Trophoblast cell (in vitro differentiated cells and primary cell): ENCODE measurements around the gene EMP2.
"Not testable (repeated sequence)": the region's sequence is repeated elsewhere in the genome, so short reads cannot be mapped to it uniquely, and the experiment has no call there.

Source experiments
- DNase-seq, 2 donors: peaks; one replicate each; pipeline ENCODE4 v3.0.0-alpha.2; 2016
- H2AFZ ChIP-seq: 2 replicates; pipeline ENCODE4 v1.6.1; 2013; ENCODE audit warnings: low read length, moderate library complexity, mild to moderate bottlenecking; ENCODE audit not compliant: insufficient read depth, poor library complexity
- H2AK5ac ChIP-seq: 2 replicates; pipeline ENCODE4 v1.6.1; 2013; ENCODE audit warnings: mild to moderate bottlenecking, low read length
- H2BK120ac ChIP-seq: 2 replicates; pipeline ENCODE4 v1.6.1; 2013; ENCODE audit warnings: low read length, mild to moderate bottlenecking, moderate library complexity; ENCODE audit not compliant: insufficient read depth, poor library complexity
- H2BK12ac ChIP-seq: 2 replicates; pipeline ENCODE4 v1.6.1; 2013; ENCODE audit warnings: mild to moderate bottlenecking, low read length, moderate library complexity
- H2BK5ac ChIP-seq: 2 replicates; pipeline ENCODE4 v1.6.1; 2013; ENCODE audit warnings: low read length, low read depth, moderate library complexity, mild to moderate bottlenecking; ENCODE audit not compliant: poor library complexity
- H3K14ac ChIP-seq: 2 replicates; pipeline ENCODE4 v1.6.1; 2013; ENCODE audit warnings: mild to moderate bottlenecking, low read length
- H3K18ac ChIP-seq: 2 replicates; pipeline ENCODE4 v1.6.1; 2013; ENCODE audit warnings: mild to moderate bottlenecking, low read length
- H3K23ac ChIP-seq: 2 replicates; pipeline ENCODE4 v1.6.1; 2013; ENCODE audit warnings: low read length
- H3K27ac ChIP-seq: 2 replicates; pipeline ENCODE4 v1.5.1; 2013; ENCODE audit warnings: low read depth, mild to moderate bottlenecking, inconsistent platforms, low read length, moderate library complexity
- H3K27me3 ChIP-seq: 2 replicates; pipeline ENCODE4 v1.6.1; 2013; ENCODE audit warnings: inconsistent platforms, mild to moderate bottlenecking, low read length, moderate library complexity; ENCODE audit not compliant: insufficient read depth
- H3K36me3 ChIP-seq, 2 experiments: 1 replicate in 1 of 2; 2 replicates in 1 of 2; pipeline ENCODE4 v1.6.1; 2013; ENCODE audit warnings: low read length in 2 of 2, mild to moderate bottlenecking in 2 of 2, moderate library complexity in 1 of 2; ENCODE audit not compliant: insufficient read depth in 2 of 2, control insufficient read depth in 1 of 2
- H3K4ac ChIP-seq: 2 replicates; pipeline ENCODE4 v1.6.1; 2013; ENCODE audit warnings: low read depth, mild to moderate bottlenecking, low read length, moderate library complexity
- H3K4me1 ChIP-seq, 2 experiments: 1 replicate in 1 of 2; 2 replicates in 1 of 2; pipeline ENCODE4 v1.6.1; 2013; ENCODE audit warnings: low read length in 2 of 2, mild to moderate bottlenecking in 2 of 2, moderate library complexity in 1 of 2; ENCODE audit not compliant: insufficient read depth in 2 of 2, control insufficient read depth in 1 of 2
- H3K4me2 ChIP-seq: 2 replicates; pipeline ENCODE4 v1.6.1; 2013; ENCODE audit warnings: inconsistent platforms, mild to moderate bottlenecking, low read length, moderate library complexity
- H3K4me3 ChIP-seq: 2 replicates; pipeline ENCODE4 v1.5.1; 2013; ENCODE audit warnings: mild to moderate bottlenecking, low read depth, low read length, inconsistent platforms
- H3K79me1 ChIP-seq: one replicate; pipeline ENCODE4 v1.6.1; 2013; ENCODE audit warnings: low read length
- H3K79me2 ChIP-seq: 2 replicates; pipeline ENCODE4 v1.6.1; 2013; ENCODE audit warnings: low read length, mild to moderate bottlenecking; ENCODE audit not compliant: control insufficient read depth, insufficient read depth, poor library complexity
- H3K9ac ChIP-seq: 2 replicates; pipeline ENCODE4 v1.6.1; 2013; ENCODE audit warnings: mild to moderate bottlenecking, low read length
- H3K9me3 ChIP-seq: 2 replicates; pipeline ENCODE4 v1.6.1; 2013; ENCODE audit warnings: low read depth, mild to moderate bottlenecking, control low read depth, inconsistent platforms, low read length; ENCODE audit not compliant: insufficient read depth
- H4K12ac ChIP-seq: 2 replicates; pipeline ENCODE4 v1.6.1; 2013; ENCODE audit warnings: low read depth, mild to moderate bottlenecking, low read length, moderate library complexity
- H4K8ac ChIP-seq: 2 replicates; pipeline ENCODE4 v1.6.1; 2013; ENCODE audit warnings: low read depth, mild to moderate bottlenecking, low read length, moderate library complexity
- H4K91ac ChIP-seq: one replicate; pipeline ENCODE4 v1.6.1; 2013; ENCODE audit warnings: low read depth, mild to moderate bottlenecking, low read length, moderate library complexity
- WGBS: extraction: QIAGEN DNeasy Blood & Tissue Kit; methylation state at CpG from one replicate; pipeline ENCODE4 v1.1.7; 2013; ENCODE audit warnings: missing lambda C conversion rate; ENCODE audit not compliant: insufficient read length, insufficient coverage; ENCODE audit errors: extremely low coverage; 5-methylcytosine and 5-hydroxymethylcytosine counted together

The EMP2 gene

DNA sequence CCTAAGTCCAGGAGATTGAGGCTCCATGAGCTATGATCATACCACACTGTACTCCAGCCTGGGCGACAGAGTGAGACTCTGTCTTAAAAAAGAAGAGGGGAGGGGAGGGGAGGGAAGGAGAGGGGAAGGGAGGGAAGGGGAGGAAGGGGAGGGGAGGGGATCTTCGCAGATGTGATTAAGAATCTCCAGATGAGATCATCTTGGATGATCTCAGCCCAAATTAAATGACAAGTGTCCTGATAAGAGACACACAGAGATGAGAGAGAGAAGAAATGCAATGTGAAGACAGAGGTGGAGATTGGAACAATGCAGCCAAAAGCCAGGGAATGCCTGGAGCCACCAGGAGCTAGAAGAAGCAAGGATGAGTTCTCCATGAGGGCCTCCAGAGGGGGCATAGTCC is 70.1 kb downstream of the EMP2 start:
- WGBS: no CpG with 5 or more reads among the region's 2 CpGs

DNA sequence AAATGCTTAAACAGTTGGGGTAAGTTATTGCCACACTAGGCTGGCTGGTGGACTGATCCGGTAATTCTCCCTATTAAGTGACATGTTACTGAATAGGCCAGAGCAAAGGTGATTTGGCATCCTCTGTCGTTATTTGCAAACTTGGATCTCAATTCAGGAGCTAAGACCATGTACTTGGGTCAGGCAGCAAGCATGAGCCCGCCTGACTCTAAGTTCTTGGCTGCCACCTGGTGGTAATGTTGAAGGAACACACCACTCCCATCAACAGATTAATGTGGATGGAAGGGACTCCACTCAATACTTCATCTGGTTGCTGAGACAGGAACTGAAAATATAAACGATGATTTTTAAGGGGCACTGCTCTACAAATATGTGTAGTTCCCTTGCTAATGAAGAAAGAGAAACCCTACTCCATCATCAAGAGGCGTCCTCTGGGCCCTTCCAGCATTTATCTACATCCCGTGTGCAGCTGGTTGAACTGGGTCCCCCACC is 70.8 kb downstream of the EMP2 start:
- Histone ChIP-seq H2BK120ac (no peak overlapping the region), H3K79me1 (no peaks in the 10 kb centered on the region), H4K91ac (no peak overlapping the region), H3K18ac (no peak overlapping the region), H3K4me2 (no peak overlapping the region), H4K8ac (no peak overlapping the region), H4K12ac (no peak overlapping the region), H2AK5ac (no peak overlapping the region), H3K4ac (no peak overlapping the region), H3K27me3 (no peaks in the 10 kb centered on the region), H3K4me3 (no peak overlapping the region), H3K14ac (no peak overlapping the region), H2AFZ (no peak overlapping the region), H2BK5ac (no peak overlapping the region), H2BK12ac (no peak overlapping the region), H3K9me3 (no peaks in the 10 kb centered on the region), H3K36me3 (no peaks in the 10 kb centered on the region), H3K79me2 (no peaks in the 10 kb centered on the region), H3K23ac (no peak overlapping the region), H3K4me1 (peaks cover 0 to 2% of the 10 kb centered on the region in 2 experiments), H3K9ac (no peak overlapping the region), H3K27ac (no peak overlapping the region)
- peak; percentile 71 to 93 for DNase-seq
- no CpG with 5 or more reads among the region's 6 CpGs for WGBS

More for the DNA sequence above, 70.1 kb downstream of the EMP2 start:
- Histone ChIP-seq H3K4me3 (no peak overlapping the region), H3K79me2 (no peaks in the 10 kb centered on the region), H3K79me1 (no peaks in the 10 kb centered on the region), H3K4me1 (no peaks in the 10 kb centered on the region), H3K9me3 (no peaks in the 10 kb centered on the region), H2AFZ (no peak overlapping the region), H3K27me3 (no peaks in the 10 kb centered on the region), H4K8ac (no peak overlapping the region), H3K4ac (no peak overlapping the region), H3K9ac (no peak overlapping the region), H3K18ac (no peak overlapping the region), H4K12ac (no peak overlapping the region), H2BK120ac (no peak overlapping the region), H3K36me3 (no peaks in the 10 kb centered on the region), H3K4me2 (no peak overlapping the region), H4K91ac (no peak overlapping the region), H2BK12ac (no peak overlapping the region), H3K23ac (no peak overlapping the region), H2BK5ac (no peak overlapping the region), H3K27ac (no peak overlapping the region), H3K14ac (no peak overlapping the region), H2AK5ac (no peak overlapping the region)
- no peak for DNase-seq

- H3K18ac ChIP-seq, H3K9ac ChIP-seq, H3K4me1 ChIP-seq, H2BK120ac ChIP-seq, H3K27ac ChIP-seq, DNase-seq, H3K27me3 ChIP-seq, H3K4me3 ChIP-seq, H2AFZ ChIP-seq, H3K23ac ChIP-seq, H3K4ac ChIP-seq, H3K79me2 ChIP-seq, H2BK12ac ChIP-seq, H3K4me2 ChIP-seq, H3K36me3 ChIP-seq, H4K8ac ChIP-seq, H2BK5ac ChIP-seq, H3K79me1 ChIP-seq, H4K91ac ChIP-seq, H4K12ac ChIP-seq, H2AK5ac ChIP-seq, H3K14ac ChIP-seq, H3K9me3 ChIP-seq: not testable (repeated sequence)
- WGBS: no CpG with 5 or more reads among the region's 3 CpGs
These were observed 75.1 kb downstream of the EMP2 start for GRCh38 chr16:10505286-10505685.

GRCh38 chr16:10504404-10504885 is 76.0 kb downstream of the EMP2 start:
- no CpG with 5 or more reads among the region's 2 CpGs for WGBS
- H2BK120ac ChIP-seq: no peak overlapping the region
- H2BK5ac ChIP-seq: no peak overlapping the region

More at GRCh38 chr16:10504404-10504885, 76.0 kb downstream of the EMP2 start:
- H3K36me3 ChIP-seq: no peaks in the 10 kb centered on the region
- H3K4ac ChIP-seq: no peak overlapping the region
- H4K8ac ChIP-seq: no peak overlapping the region
- no peaks in the 10 kb centered on the region for H3K79me1 ChIP-seq
- H3K4me2 ChIP-seq: no peak overlapping the region
- no peak overlapping the region for H3K23ac ChIP-seq
- peaks cover 0 to 9% of the 10 kb centered on the region in 2 experiments for H3K4me1 ChIP-seq
- no peak overlapping the region for H3K14ac ChIP-seq
- H2BK12ac ChIP-seq: no peak overlapping the region
- no peak overlapping the region for H3K4me3 ChIP-seq
- no peaks in the 10 kb centered on the region for H3K27me3 ChIP-seq
- no peak overlapping the region for H4K12ac ChIP-seq
- H4K91ac ChIP-seq: no peak overlapping the region
- H3K27ac ChIP-seq: no peak overlapping the region
- H2AK5ac ChIP-seq: no peak overlapping the region
- H3K18ac ChIP-seq: no peak overlapping the region
- no peaks in the 10 kb centered on the region for H3K79me2 ChIP-seq
- H3K9me3 ChIP-seq: peaks cover 1% of the 10 kb centered on the region
- H2AFZ ChIP-seq: no peak overlapping the region
- H3K9ac ChIP-seq: no peak overlapping the region
- DNase-seq: no peak
